ENCODE data around the gene GPSM1.

The GPSM1 gene

DNA sequence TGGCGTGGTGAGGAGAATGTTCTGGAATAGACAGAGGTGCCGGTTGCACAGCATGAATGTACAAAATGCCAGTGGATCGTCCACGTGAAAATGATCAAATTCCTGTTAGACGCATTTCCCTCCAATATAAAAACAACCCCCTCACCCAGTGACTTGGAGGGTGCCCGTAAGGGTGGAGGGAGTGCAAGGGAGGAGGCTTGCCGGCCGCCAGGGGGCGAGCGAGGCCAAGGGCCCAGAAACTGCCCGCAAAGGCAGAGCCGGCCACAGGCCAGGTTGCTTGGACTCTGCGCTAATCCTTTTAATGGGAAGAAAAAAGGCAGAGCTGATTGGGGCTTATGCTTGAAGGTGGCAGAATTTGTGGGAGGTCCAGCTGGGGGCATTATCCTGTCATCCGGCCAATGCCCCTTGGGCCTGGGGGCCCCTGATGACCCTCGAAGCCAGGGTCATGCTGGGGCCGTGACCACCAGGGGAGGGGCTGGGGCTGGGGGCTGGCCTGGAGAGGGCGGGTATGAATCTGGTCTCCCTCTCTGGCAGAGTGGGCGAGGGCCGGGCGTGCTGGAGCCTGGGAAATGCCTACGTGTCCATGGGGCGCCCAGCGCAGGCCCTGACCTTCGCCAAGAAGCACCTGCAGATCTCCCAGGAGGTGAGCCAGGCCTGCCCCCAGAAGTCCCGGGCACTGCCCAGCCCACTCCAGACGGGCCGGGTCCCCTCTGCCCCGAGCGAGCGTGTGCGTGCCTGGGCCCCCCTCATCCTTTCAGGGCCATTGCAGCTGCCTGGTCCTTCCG is 12.0 kb downstream of the GPSM1 start:
- DNase-seq (ENCODE audit: low read depth, low spot score) = no peak

GRCh38 chr9:136339958-136340310 is 12.6 kb downstream of the GPSM1 start:
- H3K4me3 ChIP-seq (ENCODE audit: low read length) = no peak overlapping the region
- no peak for DNase-seq (ENCODE audit: low read depth, low spot score)

More for the DNA sequence above, 12.0 kb downstream of the GPSM1 start:
- no peak overlapping the region for H3K4me3 ChIP-seq (ENCODE audit: low read length)

- no peak overlapping the region for H3K4me3 ChIP-seq (ENCODE audit: low read length)
- no peak for DNase-seq (ENCODE audit: low read depth, low spot score)
These were observed 13.2 kb downstream of the GPSM1 start for GRCh38 chr9:136340356-136341041.

- no peak for DNase-seq (ENCODE audit: low read depth, low spot score)
- no peak overlapping the region for H3K4me3 ChIP-seq (ENCODE audit: low read length)
These were observed 13.8 kb downstream of the GPSM1 start for GRCh38 chr9:136341042-136341655.

GRCh38 chr9:136341769-136342168 is 14.4 kb downstream of the GPSM1 start:
- H3K4me3 ChIP-seq (ENCODE audit: low read length) = no peak overlapping the region
- no peak for DNase-seq (ENCODE audit: low read depth, low spot score)

- H3K4me3 ChIP-seq (ENCODE audit: low read length) = no peak overlapping the region
- peak; percentile 50 for DNase-seq (ENCODE audit: low read depth, low spot score)
These were observed 15.1 kb downstream of the GPSM1 start for GRCh38 chr9:136342181-136343120.

- no peak overlapping the region for H3K4me3 ChIP-seq (ENCODE audit: low read length)
- DNase-seq (ENCODE audit: low read depth, low spot score) = no peak
These were observed 16.0 kb downstream of the GPSM1 start for GRCh38 chr9:136343121-136343883.

DNA sequence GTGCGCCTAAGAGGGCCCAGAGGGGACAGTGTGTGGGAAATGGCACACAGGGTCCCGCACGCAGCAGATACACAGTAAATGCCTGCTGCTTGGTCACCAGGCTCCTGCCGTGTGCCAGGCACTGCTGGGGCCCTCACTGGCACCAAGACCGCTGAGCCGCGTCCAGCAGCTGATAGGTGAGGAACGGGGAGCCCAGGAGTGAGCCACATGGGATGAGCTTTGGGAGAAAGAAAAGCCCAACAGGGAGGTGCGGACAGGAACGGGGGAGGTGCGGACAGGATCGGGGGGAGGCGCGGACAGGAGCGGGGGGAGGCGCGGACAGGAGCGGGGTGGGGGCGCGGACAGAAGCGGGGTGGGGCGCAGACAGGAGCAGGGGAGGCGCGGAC is 16.5 kb downstream of the GPSM1 start:
- H3K4me3 ChIP-seq (ENCODE audit: low read length) = no peak overlapping the region
- DNase-seq (ENCODE audit: low read depth, low spot score) = no peak

- DNase-seq (ENCODE audit: low read depth, low spot score) = no peak
- no peak overlapping the region for H3K4me3 ChIP-seq (ENCODE audit: low read length)
These were observed 17.4 kb downstream of the GPSM1 start for GRCh38 chr9:136344544-136345280.

GRCh38 chr9:136345281-136346156 is 18.2 kb downstream of the GPSM1 start:
- no peak for DNase-seq (ENCODE audit: low read depth, low spot score)

GRCh38 chr9:136346157-136346481 is 18.8 kb downstream of the GPSM1 start:
- DNase-seq (ENCODE audit: low read depth, low spot score) = no peak
- H3K4me3 ChIP-seq (ENCODE audit: low read length) = no peak overlapping the region

More at GRCh38 chr9:136345281-136346156, 18.2 kb downstream of the GPSM1 start:
- no peak overlapping the region for H3K4me3 ChIP-seq (ENCODE audit: low read length)

GRCh38 chr9:136346927-136347465 is 19.7 kb downstream of the GPSM1 start:
- DNase-seq (ENCODE audit: low read depth, low spot score) = no peak
- H3K4me3 ChIP-seq (ENCODE audit: low read length) = no peak overlapping the region

DNA sequence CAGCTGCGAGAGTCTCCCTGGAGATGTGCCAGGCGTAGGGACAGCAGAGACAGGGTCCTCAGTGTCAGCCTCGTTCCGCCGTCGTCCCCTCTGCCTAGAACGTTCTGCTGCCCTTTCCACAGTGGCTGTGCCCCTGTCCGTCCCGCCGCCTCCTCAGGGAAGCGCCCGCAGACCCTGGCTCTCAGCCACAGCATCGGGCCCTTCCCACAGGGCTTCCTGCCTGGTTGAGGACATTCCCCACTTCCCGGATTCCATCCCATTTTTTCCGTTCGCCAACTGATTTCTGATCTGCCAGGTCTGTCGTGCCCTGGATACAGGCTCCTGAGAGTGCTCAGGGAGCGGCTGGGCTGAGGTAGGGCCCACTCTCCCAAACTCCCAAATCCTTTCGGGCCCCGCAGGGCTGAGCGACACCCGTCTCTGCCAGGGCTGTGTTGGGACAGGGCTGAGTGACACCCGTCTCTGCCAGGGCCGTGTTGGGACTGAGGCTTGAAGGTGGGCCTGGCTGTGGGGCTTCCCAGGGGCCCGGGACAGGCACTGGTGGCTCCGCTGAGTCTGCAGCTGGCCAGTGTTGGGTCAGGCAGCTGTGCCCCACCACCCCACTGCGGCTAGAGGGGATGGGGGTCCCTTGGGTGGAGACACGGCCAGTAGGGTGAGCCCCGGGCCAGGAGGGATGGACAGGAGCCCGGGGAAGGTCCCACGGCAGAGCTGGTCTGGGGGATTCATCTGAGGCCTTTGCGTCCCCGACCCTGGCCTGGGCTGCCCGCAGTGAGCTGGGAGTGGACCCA is 20.3 kb downstream of the GPSM1 start:
- DNase-seq (ENCODE audit: low read depth, low spot score) = no peak
- H3K4me3 ChIP-seq (ENCODE audit: low read length) = no peak overlapping the region

- no peak for DNase-seq (ENCODE audit: low read depth, low spot score)
- no peak overlapping the region for H3K4me3 ChIP-seq (ENCODE audit: low read length)
These were observed 21.4 kb downstream of the GPSM1 start for GRCh38 chr9:136348691-136349090.

DNA sequence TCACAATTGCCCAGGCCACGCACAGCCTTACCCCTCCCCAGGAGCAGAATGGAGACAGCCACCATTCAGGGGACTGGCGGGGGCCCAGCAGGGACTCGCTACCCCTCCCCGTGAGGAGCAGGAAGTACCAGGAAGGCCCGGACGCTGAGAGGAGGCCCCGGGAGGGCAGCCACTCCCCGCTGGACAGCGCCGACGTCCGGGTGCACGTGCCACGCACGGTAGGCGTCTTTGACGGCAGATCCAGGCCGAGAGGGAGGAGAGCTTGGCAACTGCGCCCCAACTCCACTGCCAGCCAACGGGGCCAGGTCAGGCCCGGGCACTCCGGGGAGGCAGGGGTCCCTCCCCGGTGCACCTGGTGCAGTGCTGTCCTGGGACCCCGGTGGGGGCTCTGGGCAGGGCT is 22.2 kb downstream of the GPSM1 start:
- no peak overlapping the region for H3K4me3 ChIP-seq (ENCODE audit: low read length)
- no peak for DNase-seq (ENCODE audit: low read depth, low spot score)

- H3K4me3 ChIP-seq (ENCODE audit: low read length) = no peak overlapping the region
These were observed 24.0 kb downstream of the GPSM1 start for GRCh38 chr9:136351252-136351800.

More at GRCh38 chr9:136351252-136351800, 24.0 kb downstream of the GPSM1 start:
- no peak for DNase-seq (ENCODE audit: low read depth, low spot score)

Measured in Jurkat, Clone E6-1 (cell line).